Stimulated activated CD4-positive, alpha-beta T cell treated with anti-CD3 and anti-CD28 coated beads, Interleukin-15, amount 100 ng/mL, for 24 hours (primary cell): ENCODE results near the gene ZP4.
"Not testable (repeated sequence)": the region's sequence is repeated elsewhere in the genome, so short reads cannot be mapped to it uniquely, and the experiment has no call there.

Experiments used
- DNase-seq: peaks from one replicate; pipeline ENCODE4 v3.0.0-alpha.2; 2020

ZP4 gene

DNA sequence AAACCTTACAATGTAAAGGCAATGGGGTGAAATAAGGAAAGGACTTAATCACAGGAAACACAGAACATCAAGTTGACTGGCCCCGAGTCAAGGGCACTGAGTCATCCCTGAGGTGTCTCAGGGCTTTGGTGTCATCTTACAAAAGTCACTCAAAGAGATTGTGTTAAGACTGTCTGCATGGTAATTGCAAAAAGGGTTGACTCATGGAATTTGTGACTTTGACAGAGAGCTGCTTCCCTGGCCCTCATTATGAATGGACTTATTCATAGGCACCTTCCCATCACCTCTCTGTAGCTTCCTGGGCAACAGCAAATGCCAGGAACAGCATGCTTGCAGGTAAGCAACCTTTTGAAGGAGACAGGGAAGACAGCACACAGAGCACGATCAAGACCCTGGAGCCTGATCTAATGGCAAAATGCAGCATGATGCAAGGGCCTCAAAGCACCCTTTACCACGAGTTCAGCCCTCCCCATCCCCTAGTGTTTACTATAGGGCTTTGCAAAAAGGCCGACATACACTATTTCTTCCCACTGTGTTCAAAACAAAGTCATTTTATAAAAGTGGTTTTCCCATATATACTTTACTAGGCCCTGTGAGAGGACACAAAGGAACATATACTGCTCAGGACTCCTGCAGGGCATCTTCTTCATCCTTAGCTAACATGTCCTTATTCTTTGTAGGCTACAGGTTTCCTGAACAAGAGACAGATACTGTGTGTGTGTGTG is 17.1 kb downstream of the ZP4 start:
- no peak for DNase-seq

DNA sequence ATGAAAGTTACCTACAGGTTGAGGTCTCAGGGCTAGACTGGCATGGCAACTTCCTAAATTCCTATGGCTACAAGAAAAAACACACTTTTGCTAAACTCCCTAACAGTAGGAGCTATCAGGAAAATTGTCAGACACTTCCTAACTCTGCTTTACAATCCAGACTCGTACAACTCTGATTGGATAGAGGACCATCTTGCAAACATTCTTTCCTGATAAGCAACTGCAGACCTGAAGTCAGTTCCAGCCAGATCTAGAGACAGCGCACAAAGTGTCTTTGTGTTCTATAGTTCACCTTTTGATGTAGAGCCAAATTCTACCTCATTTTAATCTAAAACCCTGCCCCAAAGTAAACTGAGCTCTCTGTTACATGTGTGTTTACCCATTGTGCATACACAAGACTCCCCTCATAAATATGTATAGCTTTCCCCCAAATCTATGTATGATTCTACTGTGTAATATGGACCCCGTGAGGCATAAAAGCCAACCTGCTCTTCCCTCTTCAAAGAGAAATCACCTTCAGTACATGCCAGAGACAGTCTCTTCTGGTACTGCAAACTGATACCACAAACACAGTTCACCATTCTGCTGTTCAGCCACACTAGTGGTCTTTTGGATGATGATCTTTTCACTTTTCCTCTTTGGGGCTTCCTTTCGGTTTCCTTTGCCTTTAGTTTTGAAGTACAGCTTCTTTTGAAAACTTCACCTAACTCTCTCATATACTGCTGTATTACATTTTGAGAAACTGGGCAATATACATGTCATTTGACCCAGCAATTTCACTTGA is 21.7 kb downstream of the ZP4 start:
- no peak for DNase-seq

DNA sequence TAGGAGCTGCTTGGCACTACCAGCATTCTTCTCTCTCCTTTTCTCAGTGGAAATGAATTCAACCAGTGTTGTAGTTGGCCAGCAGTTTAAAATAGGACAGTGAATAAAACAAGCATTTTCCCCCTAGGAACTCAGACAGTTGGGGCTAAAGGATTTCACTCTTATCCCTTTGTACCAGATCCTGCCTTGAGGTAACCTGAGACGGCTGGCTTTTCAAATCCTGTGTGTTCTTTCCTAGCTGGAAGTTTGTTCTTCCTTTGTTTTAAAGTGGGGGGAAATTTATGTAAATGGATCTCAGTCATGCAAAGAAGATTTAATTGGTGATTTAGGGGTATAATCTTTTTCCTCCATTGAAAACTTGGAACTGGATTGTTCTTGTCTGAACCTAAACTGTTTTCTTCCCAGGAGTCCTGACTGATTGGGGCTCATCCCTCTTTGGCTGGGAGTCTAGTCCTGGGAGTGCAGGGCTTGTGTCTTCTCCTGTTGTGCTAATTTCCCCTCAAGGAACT is 23.3 kb downstream of the ZP4 start:
- no peak for DNase-seq

DNA sequence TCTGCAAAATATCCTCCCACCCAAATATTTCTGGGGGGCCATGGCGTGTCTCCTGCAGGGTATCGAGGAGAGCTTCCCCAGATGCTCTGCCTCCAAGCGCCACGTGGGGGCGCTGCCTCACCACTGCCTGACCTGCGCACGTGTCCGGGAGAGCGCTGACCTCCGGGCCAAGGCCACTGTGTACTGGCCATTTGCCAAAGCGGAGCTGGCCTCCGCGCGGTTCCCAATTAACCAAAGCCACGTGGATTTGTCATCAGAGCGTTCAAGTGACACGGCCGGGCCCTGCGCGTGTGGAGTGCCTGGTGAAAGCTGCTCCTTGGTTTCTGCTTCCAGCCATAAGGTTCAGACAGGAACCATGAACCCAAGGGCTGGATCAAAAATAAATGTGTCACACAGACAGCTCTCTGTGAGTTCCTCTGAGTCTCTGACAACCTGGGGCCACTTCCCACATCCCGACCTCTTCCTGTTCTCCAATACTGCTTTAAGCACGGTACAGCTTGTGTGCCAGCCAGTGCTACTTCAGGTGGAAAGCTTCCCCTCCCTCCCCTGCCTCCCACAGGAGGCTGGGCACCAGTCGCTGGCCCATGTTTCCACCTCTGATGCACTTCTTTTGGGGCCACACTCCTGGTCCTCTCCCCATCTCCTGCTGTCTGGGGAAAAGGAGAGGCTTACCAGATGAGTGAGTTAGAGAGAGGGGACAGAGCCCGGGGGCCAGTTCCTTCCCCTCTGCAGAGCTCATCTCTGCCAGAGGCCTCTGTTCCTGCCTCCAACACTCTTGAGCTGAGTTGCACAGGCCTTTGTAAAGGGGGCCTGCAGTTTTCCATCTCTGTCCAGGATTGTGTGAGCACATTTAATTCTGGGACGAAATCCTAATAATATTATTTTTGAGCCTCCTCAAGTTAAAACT is 26.1 kb downstream of the ZP4 start:
- peak; percentile 22 for DNase-seq

DNA sequence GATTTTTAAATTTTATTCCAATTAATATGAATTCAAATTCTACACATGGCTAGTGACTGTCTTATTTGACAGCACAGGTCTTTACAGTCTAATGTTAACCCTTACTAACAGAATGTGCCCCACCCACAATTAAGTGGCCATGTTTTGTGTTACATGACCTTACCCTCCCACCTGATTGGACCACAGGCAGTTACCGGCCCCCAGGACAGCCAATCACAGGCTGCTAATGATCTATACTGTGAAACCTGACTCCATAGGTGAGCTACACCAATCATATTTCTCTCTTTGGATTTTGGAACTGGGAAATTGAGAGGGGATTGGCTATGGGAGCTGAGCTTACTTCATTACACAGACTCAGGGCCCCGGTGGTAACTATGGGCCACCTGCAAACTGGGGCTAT is 27.5 kb downstream of the ZP4 start:
- no peak for DNase-seq

DNA sequence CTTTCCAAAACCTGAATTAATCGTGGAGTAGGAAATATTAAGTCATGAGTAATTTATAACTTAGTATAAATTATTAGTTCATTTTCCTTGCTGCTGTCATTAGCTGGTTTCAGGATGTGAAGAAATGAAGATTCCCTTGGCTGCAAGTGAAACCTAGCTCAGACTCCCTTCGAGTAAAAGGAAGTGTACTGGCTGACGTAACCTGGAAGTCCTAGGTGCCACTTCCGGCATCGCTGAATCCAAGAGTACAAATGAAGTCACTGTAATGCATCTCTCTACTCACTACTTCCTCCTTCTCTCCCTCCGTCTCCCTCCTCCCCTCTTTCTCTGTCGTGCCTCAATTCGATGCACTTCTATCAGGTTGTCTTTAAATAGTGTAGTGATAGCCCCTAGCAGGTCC is 28.8 kb downstream of the ZP4 start:
- DNase-seq = no peak

DNA sequence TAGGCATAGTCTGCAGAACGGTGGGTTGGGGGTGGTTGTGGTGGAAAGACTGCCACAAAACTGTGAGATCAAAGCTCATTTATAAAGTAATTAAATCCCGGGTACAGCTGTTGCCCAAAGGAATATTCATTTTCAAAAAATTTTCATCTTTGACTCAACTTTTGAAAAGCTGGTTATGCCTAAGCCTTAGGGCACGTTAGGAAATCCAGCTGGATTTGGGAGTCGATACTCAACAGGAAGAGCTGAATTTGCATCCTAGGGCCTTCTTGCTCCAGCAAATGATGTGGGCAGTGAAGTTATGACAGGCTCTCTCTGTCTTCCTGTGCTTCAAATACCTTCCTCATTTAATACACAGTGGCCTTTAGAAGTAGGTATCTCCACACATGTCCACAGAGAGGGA is 31.7 kb downstream of the ZP4 start:
- DNase-seq = no peak

DNA sequence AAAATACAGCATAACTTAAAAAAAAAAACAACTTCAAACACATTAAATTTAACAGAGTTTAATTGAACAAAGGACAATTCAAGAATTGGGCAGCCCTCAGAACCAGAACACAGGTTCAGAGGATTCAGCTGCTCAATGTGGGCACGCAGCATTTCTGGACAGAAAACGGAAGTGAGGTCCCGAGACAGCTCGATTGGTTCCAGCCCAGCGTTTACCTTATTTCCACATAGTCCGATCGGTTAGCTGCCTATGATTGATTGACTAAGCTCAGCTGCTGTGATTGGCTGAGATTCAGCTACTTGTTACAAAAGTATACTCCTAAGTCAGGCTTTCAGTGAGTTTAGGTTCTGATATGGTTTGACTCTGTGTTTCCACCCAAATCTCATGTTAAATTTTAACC is 33.3 kb downstream of the ZP4 start:
- DNase-seq = no peak

DNA sequence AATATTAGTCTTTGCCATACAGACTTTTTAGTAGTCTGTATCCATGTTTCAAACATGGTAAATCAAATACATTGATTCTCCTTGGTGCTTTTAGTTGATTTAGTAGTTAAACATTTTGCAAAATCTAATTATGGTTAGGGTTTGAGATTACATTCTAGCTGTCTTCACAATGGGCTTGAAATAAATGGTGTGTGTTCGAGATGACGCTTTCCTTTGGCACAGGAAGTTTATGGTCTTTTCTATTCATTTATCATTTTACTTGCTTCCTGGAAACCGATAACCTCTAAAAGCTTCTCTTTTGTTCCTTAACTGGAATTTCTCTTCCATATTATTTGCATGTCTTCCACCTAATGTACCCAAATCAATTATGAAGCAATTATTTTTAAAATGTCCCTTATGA is 38.4 kb downstream of the ZP4 start:
- no peak for DNase-seq

DNA sequence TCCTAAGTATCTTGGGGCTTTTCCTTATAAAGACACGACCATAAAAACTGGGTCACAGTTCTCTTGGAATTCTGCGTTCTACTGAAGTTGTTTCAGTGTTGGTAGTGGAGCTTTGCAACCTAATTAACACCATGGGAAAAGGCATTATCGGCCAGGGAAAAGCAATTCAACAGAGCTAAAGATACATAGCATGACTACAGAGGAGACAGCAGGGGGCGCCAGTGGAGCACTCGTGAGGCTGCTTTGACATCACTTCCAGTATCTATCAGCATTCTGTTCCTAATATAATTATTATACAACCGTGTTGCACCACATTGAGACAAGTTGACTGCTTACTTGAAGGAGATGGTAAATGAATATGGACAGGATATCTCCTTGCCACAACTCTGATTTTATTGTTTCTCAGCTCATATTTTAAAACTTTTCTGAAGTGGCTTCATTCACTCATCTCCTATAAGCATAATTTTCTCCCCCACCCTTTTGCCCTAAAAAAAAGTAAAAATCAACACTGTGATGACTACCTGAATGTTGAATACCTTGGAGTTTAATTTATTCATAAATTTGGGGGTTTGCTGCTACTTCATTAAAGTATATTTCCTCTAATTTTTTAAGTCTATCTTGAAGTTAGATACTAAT is 39.4 kb downstream of the ZP4 start:
- peak; percentile 47 for DNase-seq

DNA sequence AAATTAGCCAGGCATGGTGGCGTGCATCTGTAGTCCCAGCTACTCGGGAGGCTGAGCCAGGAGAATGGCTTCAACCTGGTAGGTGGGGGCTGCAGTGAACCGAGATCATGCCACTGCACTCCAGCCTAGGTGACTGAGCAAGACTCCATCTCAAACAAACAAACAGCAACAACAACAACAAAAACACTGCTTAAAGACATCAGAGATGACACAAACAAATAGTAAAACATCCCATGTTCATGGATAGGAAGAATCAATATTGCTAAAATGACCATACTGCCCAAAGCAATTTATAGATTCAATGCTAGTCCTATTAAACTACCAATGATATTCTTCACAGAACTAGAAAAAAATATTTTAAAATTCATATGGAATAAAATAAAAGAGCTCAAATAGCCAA is 47.2 kb downstream of the ZP4 start:
- not testable (repeated sequence) for DNase-seq

DNA sequence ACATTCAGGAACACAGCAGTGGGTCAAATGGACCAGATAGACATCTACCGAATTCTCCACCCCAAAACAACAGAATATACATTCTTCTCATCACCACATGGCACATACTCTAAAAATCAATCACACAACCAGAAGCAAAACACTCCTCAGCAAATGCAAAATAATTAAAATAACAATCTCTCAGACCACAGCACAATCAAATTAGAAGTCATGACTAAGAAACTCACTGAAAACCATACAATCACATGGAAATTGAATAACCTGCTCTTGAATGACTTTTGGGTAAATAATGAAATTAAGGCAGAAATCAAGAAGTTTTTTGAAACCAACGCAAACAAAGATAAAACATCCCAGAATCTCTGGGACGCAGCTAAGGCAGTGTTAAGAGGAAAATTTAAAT is 49.2 kb downstream of the ZP4 start:
- DNase-seq = no peak

DNA sequence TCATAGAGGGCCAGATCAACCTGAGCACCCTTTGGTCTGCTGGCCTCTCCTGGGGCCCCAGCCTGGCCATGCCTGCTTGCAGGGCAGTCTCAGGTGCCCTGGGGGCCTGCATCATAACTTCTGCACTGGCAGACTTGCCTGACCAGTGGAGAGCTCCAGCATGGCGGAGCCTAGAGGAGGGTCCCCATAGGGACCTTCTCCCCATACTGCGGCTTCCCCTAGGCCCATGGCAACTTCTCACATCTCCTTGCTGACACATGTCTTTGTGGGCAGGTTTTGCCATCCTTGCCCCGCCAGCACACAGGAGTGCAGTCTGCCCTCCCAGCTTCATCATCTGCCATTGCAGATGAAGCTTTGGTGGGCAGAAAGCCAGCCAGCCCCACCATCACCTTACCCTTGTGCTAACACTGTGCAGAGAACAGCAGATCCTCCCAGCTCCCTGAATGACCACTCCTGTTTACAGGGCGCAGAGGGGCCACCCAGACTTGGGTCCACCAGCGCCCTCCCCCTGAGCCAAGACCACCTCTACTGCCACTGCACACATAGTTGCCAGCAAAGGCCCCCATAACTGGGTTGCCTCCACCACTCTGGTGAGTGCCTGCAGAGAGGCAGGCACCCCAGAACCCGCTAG is 51.7 kb downstream of the ZP4 start:
- no peak for DNase-seq

DNA sequence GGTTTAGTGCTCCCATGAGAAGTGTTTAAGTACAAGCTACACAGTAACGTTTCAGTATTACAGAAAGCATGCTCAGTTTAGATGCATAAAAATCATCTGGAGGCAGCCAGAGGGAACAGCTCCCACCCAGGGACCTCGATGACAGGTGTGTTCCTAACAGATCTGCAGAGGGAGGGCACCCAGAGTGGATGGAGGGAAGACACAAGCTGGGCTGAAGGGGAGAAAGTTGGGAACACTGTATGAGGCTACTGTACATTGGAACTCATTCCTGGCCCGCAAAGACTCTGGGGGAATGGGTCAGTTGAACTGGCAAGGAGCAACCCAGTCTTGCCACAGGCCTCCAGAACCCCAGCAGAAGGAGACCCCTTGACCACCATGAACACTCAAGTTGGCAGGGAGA is 52.4 kb downstream of the ZP4 start:
- DNase-seq = no peak

DNA sequence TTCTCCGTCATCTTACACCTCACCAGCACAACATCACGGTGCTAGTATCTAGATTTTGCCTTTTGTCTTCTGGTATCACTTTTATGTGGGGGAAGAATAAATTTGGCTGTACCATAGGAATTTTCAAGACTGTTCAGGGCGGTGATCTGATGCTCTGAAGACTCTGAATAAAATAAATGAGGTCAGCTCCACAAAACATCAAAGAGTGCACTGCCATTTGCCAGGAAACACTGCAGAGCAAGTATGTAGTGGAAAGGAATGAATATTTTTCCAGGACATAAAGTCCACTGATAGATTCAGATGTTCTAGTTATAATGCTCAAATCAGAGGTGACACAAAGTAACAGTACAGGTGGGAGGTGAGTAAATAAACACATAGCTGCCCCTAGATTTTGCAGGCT is 56.3 kb downstream of the ZP4 start:
- no peak for DNase-seq

DNA sequence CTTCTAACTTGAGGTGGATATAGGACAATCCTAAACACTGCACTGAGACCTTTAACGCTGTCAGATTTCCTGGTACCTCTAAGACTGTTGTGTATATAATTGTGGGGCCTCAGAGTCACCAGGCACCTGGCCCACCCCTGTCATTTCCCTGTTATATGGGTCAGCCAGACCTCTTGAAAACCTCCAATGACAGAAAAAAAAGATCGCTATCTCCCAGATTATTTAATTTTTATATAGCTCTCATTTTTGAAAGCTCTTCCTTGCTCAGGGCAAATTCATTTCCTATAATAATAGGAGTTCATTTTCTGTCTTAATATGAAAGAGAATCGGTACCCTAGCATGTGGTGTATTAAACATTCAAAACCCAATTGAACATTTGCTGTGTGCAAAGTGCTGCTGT is 56.7 kb downstream of the ZP4 start:
- DNase-seq = no peak

DNA sequence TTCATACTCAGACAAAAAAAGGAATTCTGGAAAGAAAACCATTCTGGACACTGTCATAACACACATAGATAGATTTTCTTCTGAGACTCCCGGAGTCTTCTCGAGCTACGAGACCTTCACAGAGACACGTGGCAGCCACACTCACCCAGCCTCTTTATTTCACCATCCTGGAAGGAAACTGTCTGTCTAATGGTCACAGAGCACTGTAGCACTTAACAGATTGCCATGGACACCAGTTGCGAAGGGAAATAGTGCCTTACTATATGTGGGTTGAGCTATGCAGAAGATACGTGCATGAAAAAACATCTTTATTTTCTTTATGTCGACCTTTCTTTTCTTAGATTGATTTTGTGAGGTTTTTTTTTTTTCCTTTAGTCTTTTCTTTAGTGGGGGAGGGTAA is 57.9 kb downstream of the ZP4 start:
- no peak for DNase-seq
